A549 (cell line): ENCODE results near the gene OLFM3. TPM values are rescaled to one million over a fixed set of nuclear protein-coding genes. Genes with fewer than 3 reads are reported as not detected.

Experiments used
- ATAC-seq, 2 experiments: fragments of 200-7000 bp in 1 of 2; fragments of >200 bp in 1 of 2; cut with Nextera tagmentation in 1 of 2; cut with Tn5 transposase in 1 of 2; 3 replicates each; pipeline versions ENCODE4 v1.8.0 to v1.9.1; 2018 to 2020; ENCODE audit warnings: mild to moderate bottlenecking in 1 of 2, moderate library complexity in 1 of 2
- CTCF ChIA-PET: fragments of 300-600 bp; sonication (Branson Sonifier 250); formaldehyde crosslinking; extraction: SDS; loops from one replicate; lab custom pipeline; 2021; ENCODE audit warnings: antibody characterized with exemption, inconsistent platforms; lab: Yijun Ruan, JAX
- POLR2A ChIA-PET: fragments of 350-600 bp; formaldehyde crosslinking; extraction: SDS; loops from one replicate; lab custom pipeline; 2021; ENCODE audit warnings: antibody characterized with exemption, inconsistent platforms; lab: Yijun Ruan, JAX
- DNase-seq, 2 experiments: peaks; one replicate each; pipeline versions ENCODE4 v3.0.0 to v3.0.0-alpha.2; 2011 to 2016; ENCODE audit warnings: low read depth in 1 of 2, low spot score in 1 of 2
- FAIRE-seq: peaks from 2 replicates; lab custom pipeline; 2011; peaks lifted over from hg19 to GRCh38; lab: Jason Lieb, UNC
- H3K27ac ChIP-seq, 2 experiments: fragments of >200 bp; sonication (Bioruptor Twin); formaldehyde crosslinking; 3 replicates each; pipeline ENCODE4 v1.5.1; 2016 to 2017
- H3K4me1 ChIP-seq: fragments of >200 bp; sonication (Bioruptor Twin); formaldehyde crosslinking; 3 replicates; pipeline ENCODE4 v1.6.1; 2016
- H3K4me2 ChIP-seq: fragments of >200 bp; sonication (Bioruptor Twin); formaldehyde crosslinking; 3 replicates; pipeline ENCODE4 v1.6.1; 2016
- H3K4me3 ChIP-seq: fragments of >200 bp; sonication (Bioruptor Twin); formaldehyde crosslinking; 3 replicates; pipeline ENCODE4 v1.5.1; 2016
- H3K9me3 ChIP-seq: fragments of >200 bp; sonication (Bioruptor Twin); formaldehyde crosslinking; 3 replicates; pipeline ENCODE4 v1.6.1; 2016
- BHLHE40 ChIP-seq: IDR thresholded peaks from 2 replicates; pipeline ENCODE4 v1.6.1; 2012; ENCODE audit warnings: low read depth, low read length, inconsistent platforms
- CBX2 ChIP-seq: fragments of 200-600 bp; sonication (generic); IDR thresholded peaks from 2 replicates; pipeline ENCODE4 v1.6.1; 2016; ENCODE audit warnings: low read depth, mild to moderate bottlenecking, borderline replicate concordance
- CHD4 ChIP-seq: fragments of 200-600 bp; sonication (generic); IDR thresholded peaks from 2 replicates; pipeline ENCODE4 v1.6.1; 2016; ENCODE audit warnings: antibody characterized with exemption, mild to moderate bottlenecking, borderline replicate concordance
- EHMT2 ChIP-seq: fragments of 200-600 bp; sonication (generic); IDR thresholded peaks from 2 replicates; pipeline ENCODE4 v1.6.1; 2016; ENCODE audit warnings: antibody characterized with exemption, low read depth, mild to moderate bottlenecking, moderate library complexity
- EP300 ChIP-seq, 2 experiments: fragments of >200 bp; sonication (Bioruptor Twin); formaldehyde crosslinking; IDR thresholded peaks; 2 replicates in 1 of 2; 3 replicates in 1 of 2; pipeline ENCODE4 v1.6.1; 2016 to 2017
- ESRRA ChIP-seq: fragments of 150-350 bp; IDR thresholded peaks from 2 replicates; pipeline ENCODE4 v1.6.1; 2014; ENCODE audit warnings: mild to moderate bottlenecking, low read length, borderline replicate concordance
- FOSL2 ChIP-seq, 2 experiments: fragments of 450-650 bp in 1 of 2; fragments of >200 bp in 1 of 2; sonication (Bioruptor Twin) in 1 of 2; formaldehyde crosslinking; IDR thresholded peaks; 2 replicates each; pipeline versions ENCODE4 v1.5.0 to v1.6.1; 2016 to 2020; ENCODE audit warnings: mild to moderate bottlenecking in 1 of 2, moderate library complexity in 1 of 2
- FOXS1 ChIP-seq: fragments of 250-450 bp; sonication (Bioruptor Pico); IDR thresholded peaks from 2 replicates; pipeline ENCODE4 v1.5.0; 2020; ENCODE audit warnings: mild to moderate bottlenecking, moderate library complexity
- GATA3 ChIP-seq: IDR thresholded peaks from 2 replicates; pipeline ENCODE4 v1.6.1; 2012; ENCODE audit warnings: borderline replicate concordance
- HOXB5 ChIP-seq: fragments of 250-450 bp; sonication (Bioruptor Pico); IDR thresholded peaks from 2 replicates; pipeline ENCODE4 v1.5.0; 2020; ENCODE audit warnings: mild to moderate bottlenecking, moderate library complexity
- KDM1A ChIP-seq: fragments of 200-600 bp; sonication (generic); IDR thresholded peaks from 2 replicates; pipeline ENCODE4 v1.6.1; 2016; ENCODE audit warnings: low read depth, mild to moderate bottlenecking
- MYC ChIP-seq: IDR thresholded peaks from 2 replicates; pipeline ENCODE4 v1.6.1; 2012; ENCODE audit warnings: mild to moderate bottlenecking, inconsistent platforms, low read length, improper control_type of control experiment, borderline replicate concordance
- NPAS2 ChIP-seq: fragments of 250-450 bp; sonication (Bioruptor Pico); IDR thresholded peaks from 2 replicates; pipeline ENCODE4 v1.8.0; 2022; ENCODE audit warnings: mild to moderate bottlenecking, moderate library complexity, borderline replicate concordance
- NR3C1 ChIP-seq: fragments of >200 bp; sonication (Bioruptor Twin); formaldehyde crosslinking; IDR thresholded peaks from 3 replicates; pipeline ENCODE4 v1.6.1; 2017
- PHF8 ChIP-seq: fragments of 200-600 bp; sonication (generic); IDR thresholded peaks from 2 replicates; pipeline ENCODE4 v1.6.1; 2016; ENCODE audit warnings: low read depth, mild to moderate bottlenecking, antibody characterized with exemption, moderate library complexity, borderline replicate concordance
- POLR2A ChIP-seq: IDR thresholded peaks from 2 replicates; pipeline ENCODE4 v1.6.1; 2012; ENCODE audit warnings: mild to moderate bottlenecking, low read length
- POLR2AphosphoS2 ChIP-seq: conservative IDR thresholded peaks from 2 replicates; pipeline ENCODE4 v1.6.1; 2012; ENCODE audit warnings: low read length, improper control_type of control experiment, inconsistent platforms
- RCOR1 ChIP-seq: fragments of 150-350 bp; IDR thresholded peaks from 2 replicates; pipeline ENCODE4 v1.6.1; 2014; ENCODE audit warnings: antibody characterized with exemption, low read length, low read depth
- RFX5 ChIP-seq: fragments of 450-650 bp; IDR thresholded peaks from 2 replicates; pipeline ENCODE4 v1.7.1; 2014; ENCODE audit warnings: antibody characterized with exemption, mild to moderate bottlenecking, moderate library complexity
- RNF2 ChIP-seq: fragments of 200-600 bp; sonication (generic); IDR thresholded peaks from 2 replicates; pipeline ENCODE4 v1.6.1; 2016; ENCODE audit warnings: low read depth, mild to moderate bottlenecking, antibody characterized with exemption, moderate library complexity, borderline replicate concordance
- SMC3 ChIP-seq: fragments of >200 bp; sonication (Bioruptor Twin); formaldehyde crosslinking; IDR thresholded peaks from 3 replicates; pipeline ENCODE4 v1.6.1; 2018; ENCODE audit warnings: inconsistent platforms
- SREBF2 ChIP-seq: fragments of 450-650 bp; IDR thresholded peaks from 2 replicates; pipeline ENCODE4 v1.6.1; 2014; ENCODE audit warnings: mild to moderate bottlenecking, moderate library complexity
- WGBS: methylation state at CpG from one replicate; pipeline ENCODE4 v1.1.6; 2017; ENCODE audit errors: missing lambda C conversion rate; 5-methylcytosine and 5-hydroxymethylcytosine counted together
- polyA plus RNA-seq, 4 experiments: library from polyadenylated mRNA; depleted of rRNA in 3 of 4; stranded (reverse); fragments of >200 nt; fragmentation: RNase III in 1 of 4; extraction: RNeasy Plus Mini Kit Qiagen cat#74134 plus additional on column Dnase treatment in 1 of 4; gene quantifications; 2 replicates in 3 of 4; 3 replicates in 1 of 4; pipeline ENCODE4 v1.2.3, GENCODE V29; 2011 to 2017
- TF ChIP-seq, protein P1 (sequence below): fragments of >200 bp; sonication (Bioruptor Twin); formaldehyde crosslinking; IDR thresholded peaks from 3 replicates; pipeline ENCODE4 v1.6.1; 2016
- TF ChIP-seq, protein P2 (sequence below): IDR thresholded peaks from 2 replicates; pipeline ENCODE4 v1.6.1; 2012; ENCODE audit warnings: low read depth, borderline replicate concordance
- TF ChIP-seq, protein P3 (sequence below): fragments of 150-350 bp; IDR thresholded peaks from 2 replicates; pipeline ENCODE4 v1.6.1; 2014; ENCODE audit warnings: low read depth, mild to moderate bottlenecking, low read length
- TF ChIP-seq, protein P4 (sequence below): IDR thresholded peaks from 2 replicates; pipeline ENCODE4 v1.6.1; 2012
- TF ChIP-seq, protein P5 (sequence below): fragments of 450-650 bp; IDR thresholded peaks from 2 replicates; pipeline ENCODE4 v1.6.1; 2014; ENCODE audit warnings: antibody characterized with exemption

The OLFM3 gene
- polyA plus RNA-seq, 2 of the 4 experiments (the other 2 are of a cell fraction), result not detected

DNA sequence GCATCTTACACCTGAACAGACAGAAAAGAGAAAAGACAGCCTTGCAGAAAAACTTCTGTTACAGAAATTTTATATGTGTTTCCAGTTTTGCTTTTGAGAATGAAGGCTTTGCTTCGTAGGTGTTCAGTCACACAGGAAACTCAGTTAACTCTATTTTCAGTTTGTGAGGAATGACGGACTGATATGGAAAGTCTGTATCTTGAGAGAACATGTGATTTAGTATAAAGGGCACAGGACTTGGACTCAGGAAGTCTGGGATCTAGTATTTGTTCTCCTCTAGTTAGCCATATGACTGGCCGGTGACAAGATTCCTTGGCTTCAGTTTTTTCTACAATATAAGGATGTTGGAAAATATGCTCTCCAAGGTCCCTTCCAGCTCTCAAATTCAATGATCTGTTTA lies 149.1 kb downstream of the OLFM3 start:
- DNase-seq, result no peak
- TF ChIP-seq SREBF2 (no peak), ESRRA (no peak), PHF8 (no peak), EHMT2 (no peak), FOSL2 (IDR thresholded peaks at IDR 0.05) (no peak), FOSL2 (CRISPR knock-in tag; IDR thresholded peaks at IDR 0.05) (no peak), KDM1A (no peak), MYC (no peak), CHD4 (no peak)
- TF ChIP-seq, protein P1, sequence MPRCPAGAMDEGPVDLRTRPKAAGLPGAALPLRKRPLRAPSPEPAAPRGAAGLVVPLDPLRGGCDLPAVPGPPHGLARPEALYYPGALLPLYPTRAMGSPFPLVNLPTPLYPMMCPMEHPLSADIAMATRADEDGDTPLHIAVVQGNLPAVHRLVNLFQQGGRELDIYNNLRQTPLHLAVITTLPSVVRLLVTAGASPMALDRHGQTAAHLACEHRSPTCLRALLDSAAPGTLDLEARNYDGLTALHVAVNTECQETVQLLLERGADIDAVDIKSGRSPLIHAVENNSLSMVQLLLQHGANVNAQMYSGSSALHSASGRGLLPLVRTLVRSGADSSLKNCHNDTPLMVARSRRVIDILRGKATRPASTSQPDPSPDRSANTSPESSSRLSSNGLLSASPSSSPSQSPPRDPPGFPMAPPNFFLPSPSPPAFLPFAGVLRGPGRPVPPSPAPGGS, result no peak
- TF ChIP-seq, protein P2, sequence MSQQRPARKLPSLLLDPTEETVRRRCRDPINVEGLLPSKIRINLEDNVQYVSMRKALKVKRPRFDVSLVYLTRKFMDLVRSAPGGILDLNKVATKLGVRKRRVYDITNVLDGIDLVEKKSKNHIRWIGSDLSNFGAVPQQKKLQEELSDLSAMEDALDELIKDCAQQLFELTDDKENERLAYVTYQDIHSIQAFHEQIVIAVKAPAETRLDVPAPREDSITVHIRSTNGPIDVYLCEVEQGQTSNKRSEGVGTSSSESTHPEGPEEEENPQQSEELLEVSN, result no peak
- TF ChIP-seq, protein P3, sequence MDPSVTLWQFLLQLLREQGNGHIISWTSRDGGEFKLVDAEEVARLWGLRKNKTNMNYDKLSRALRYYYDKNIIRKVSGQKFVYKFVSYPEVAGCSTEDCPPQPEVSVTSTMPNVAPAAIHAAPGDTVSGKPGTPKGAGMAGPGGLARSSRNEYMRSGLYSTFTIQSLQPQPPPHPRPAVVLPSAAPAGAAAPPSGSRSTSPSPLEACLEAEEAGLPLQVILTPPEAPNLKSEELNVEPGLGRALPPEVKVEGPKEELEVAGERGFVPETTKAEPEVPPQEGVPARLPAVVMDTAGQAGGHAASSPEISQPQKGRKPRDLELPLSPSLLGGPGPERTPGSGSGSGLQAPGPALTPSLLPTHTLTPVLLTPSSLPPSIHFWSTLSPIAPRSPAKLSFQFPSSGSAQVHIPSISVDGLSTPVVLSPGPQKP, result no peak
- Histone ChIP-seq H3K4me2 (no peak overlapping the region), H3K9me3 (no peaks in the 10 kb centered on the region), H3K27ac (no peak overlapping the region), H3K4me1 (no peaks in the 10 kb centered on the region), H3K4me3 (no peak overlapping the region)
- 18% methylated on average over 3 of the region's 3 CpGs for WGBS
- ATAC-seq, result no peak
- FAIRE-seq, result no peak
- ChIA-PET CTCF (interaction anchor here (0.7 kb wide), 1 partner anchor 1667 kb away, joined by 3 read pairs; no protein-coding TSS in a partner anchor), POLR2A (no interaction called here)

DNA sequence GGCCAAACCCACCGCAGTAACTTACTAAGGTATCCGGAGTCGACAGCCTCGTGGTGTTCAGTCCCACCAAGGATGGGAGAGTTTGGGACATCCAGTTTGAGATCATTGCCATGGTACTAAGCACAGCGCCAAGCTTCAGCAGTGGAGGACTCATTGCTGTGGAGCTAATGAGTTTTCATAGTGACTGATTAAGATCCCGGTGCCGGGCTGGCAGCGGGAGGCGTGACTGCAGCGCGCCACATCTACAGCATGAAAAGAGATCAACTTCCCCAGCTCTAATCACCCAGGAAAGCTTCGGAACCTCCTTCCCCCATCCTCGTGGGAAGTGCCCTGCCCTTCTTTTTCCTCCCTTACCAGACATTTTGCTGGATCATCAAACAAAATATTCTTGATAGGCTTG lies 149.9 kb downstream of the OLFM3 start:
- no peak overlapping the region for H3K27ac ChIP-seq
- POLR2A ChIA-PET, result no interaction called here
- H3K4me3 ChIP-seq, result no peak overlapping the region
- H3K4me2 ChIP-seq, result no peak overlapping the region
- ATAC-seq (no peak), DNase-seq (no peak), FAIRE-seq (no peak)
- WGBS, result 53% methylated on average over 13 of the region's 13 CpGs
- no peaks in the 10 kb centered on the region for H3K9me3 ChIP-seq
- no peaks in the 10 kb centered on the region for H3K4me1 ChIP-seq
- CTCF ChIA-PET, result interaction anchor here (0.7 kb wide), 1 partner anchor 1668 kb away, joined by 3 read pairs; no protein-coding TSS in a partner anchor
- TF ChIP-seq RCOR1, result no peak
- TF ChIP-seq NR3C1, result no peak
- no peak for TF ChIP-seq SREBF2
- TF ChIP-seq BHLHE40, result no peak
- TF ChIP-seq NPAS2 (CRISPR knock-in tag), result no peak
- no peak for TF ChIP-seq HOXB5 (CRISPR knock-in tag)
- no peak for TF ChIP-seq SMC3
- TF ChIP-seq EHMT2, result no peak
- no peak for TF ChIP-seq EP300 (IDR thresholded peaks at IDR 0.05)
- TF ChIP-seq POLR2AphosphoS2, result no peak
- TF ChIP-seq CBX2, result no peak
- TF ChIP-seq RFX5, result no peak
- TF ChIP-seq, protein P4, sequence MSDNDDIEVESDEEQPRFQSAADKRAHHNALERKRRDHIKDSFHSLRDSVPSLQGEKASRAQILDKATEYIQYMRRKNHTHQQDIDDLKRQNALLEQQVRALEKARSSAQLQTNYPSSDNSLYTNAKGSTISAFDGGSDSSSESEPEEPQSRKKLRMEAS, result no peak
- TF ChIP-seq FOXS1, result no peak
- TF ChIP-seq, protein P5, sequence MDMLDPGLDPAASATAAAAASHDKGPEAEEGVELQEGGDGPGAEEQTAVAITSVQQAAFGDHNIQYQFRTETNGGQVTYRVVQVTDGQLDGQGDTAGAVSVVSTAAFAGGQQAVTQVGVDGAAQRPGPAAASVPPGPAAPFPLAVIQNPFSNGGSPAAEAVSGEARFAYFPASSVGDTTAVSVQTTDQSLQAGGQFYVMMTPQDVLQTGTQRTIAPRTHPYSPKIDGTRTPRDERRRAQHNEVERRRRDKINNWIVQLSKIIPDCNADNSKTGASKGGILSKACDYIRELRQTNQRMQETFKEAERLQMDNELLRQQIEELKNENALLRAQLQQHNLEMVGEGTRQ, result no peak
- no peak for TF ChIP-seq GATA3
- no peak for TF ChIP-seq RNF2
- TF ChIP-seq, protein P3, result no peak
- no peak for TF ChIP-seq POLR2A
